Ammon's horn (tissue), 1 donor: Measurements from ENCODE around the gene HCFC1.
A peak's percentile ranks its signal among the peaks of the same experiment; 100 is the strongest.
"Not testable (repeated sequence)": the region's sequence is repeated elsewhere in the genome, so short reads cannot be mapped to it uniquely, and the experiment has no call there.

Experiments
- DNase-seq: peaks from one replicate; pipeline ENCODE4 v3.0.0-alpha.2; 2016; ENCODE audit warnings: low spot score

Gene HCFC1

GRCh38 chrX:154008521-154008920, 36.9 kb upstream of the HCFC1 start:
- no peak for DNase-seq

GRCh38 chrX:154006947-154007346, 35.3 kb upstream of the HCFC1 start:
- no peak for DNase-seq

DNA sequence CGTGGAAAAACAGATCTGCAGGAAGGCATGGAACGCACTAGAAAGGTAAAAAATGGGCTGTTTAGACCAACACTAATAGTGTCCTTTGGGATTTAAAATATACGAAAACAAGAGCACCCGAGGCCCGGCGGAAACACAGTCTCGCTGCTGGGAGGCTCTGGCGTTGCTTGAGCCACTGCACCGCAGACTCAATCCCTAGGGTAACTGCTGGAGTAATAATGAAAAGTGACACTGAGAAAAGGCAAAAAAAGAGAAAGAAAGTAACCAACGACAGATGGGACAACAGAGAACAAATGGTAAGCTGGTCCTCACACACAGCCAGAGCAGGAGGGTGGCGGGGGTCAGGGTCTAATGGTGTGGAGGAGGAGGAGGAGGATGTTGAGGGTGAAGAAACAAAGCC, 32.7 kb upstream of the HCFC1 start:
- no peak for DNase-seq

DNA sequence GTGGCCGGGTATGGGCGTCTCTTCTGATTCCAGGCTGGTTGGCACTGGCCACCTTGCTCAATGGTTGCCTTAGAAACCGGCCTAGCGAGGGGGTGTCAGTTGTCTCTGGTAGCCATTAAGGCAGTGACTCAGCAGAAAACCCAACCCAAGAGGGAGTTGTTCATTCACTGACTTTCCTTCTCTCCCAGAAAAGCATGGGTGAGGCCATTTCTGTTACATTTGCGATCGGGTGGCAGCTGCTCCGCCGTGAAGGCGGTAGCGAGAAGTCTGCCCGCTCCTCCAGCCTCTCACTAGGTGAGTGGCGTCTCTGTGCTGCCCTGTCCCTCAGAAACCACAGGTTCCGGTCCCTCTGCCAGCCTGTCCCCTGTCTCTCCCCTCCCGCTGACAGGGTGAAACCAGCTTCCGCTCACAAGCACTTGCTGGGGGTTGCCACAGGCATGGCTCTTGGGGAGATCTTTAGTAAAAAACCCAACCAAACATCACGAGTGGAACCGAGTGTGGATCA, 30.6 kb upstream of the HCFC1 start:
- DNase-seq, result peak; percentile 65

- DNase-seq, result no peak
These were observed 28.4 kb upstream of the HCFC1 start for GRCh38 chrX:154000051-154000450.

DNA sequence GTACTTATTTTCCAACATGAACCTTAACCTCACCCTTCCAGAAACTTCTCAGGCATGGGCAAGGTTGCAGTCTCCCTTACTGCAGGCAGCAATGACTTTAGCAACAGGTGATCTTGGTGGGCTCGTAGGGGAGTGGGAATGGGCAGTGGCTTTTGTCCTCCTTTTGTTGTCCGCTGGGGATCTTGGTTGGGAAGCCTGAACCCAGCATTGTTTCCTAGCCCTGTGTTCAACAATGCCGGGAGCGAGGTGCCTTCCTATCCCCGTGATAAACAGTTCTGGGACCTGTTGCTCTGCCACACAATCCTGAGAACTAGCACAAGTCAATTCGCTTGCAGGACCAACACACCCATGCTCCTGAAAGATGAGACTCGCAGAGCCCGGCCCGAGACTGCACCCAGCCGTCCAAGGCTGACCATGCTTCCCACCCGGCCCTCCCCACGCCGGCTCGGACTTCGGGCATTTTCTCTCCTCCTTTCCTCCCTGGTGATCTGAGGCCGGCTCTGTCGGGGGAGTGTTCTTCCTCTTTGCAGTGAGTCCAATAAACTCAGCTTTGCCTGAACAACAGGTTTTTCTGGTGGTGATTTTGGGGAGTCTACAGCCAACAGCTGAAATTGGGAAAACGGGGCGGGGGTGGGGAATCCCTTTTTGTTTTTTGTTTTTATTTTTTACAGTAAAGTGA, 27.9 kb upstream of the HCFC1 start:
- no peak for DNase-seq

DNA sequence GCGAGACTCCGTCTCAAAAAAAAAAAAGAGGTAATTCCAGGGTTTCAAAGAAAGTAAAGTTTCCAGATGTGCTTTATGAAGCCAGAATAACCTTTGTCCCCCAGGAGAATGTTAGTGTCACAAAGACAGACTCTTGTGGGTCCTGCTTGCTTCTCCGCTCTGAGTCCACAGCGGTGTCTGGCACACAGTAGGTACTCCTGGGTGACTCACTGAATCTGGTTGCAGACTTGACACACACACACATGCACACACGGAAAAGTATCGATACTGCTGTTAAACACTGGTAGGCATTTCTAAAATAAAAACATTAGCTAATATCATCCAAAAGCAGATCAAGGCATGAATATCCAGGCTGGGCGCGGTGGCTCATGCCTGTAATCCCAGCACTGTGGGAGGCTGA, 23.9 kb upstream of the HCFC1 start:
- no peak for DNase-seq

GRCh38 chrX:153994398-153994797, 22.8 kb upstream of the HCFC1 start:
- not testable (repeated sequence) for DNase-seq

DNA sequence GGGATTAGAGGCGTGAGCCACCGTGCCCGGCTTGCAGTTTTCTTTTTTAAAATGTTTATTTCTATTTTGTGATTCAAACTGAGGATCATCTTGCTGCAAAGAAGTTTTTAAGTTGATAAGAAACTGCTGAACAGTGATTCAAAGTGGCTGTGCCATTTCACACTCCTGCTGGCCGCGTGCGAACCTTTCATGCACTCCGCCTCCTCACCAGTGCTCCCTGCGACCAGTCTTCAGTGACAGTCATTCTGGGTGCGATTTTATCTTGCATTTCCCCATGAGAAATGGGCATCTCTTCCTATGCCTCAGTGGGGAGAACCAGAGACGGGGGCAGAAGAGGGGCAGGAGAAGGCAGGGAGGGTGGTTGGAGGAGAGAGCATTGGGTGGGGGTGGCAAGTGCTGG, 22.4 kb upstream of the HCFC1 start:
- DNase-seq, result no peak

- no peak for DNase-seq
These were observed 21.5 kb upstream of the HCFC1 start for GRCh38 chrX:153993079-153993478.

GRCh38 chrX:153992180-153992579, 20.6 kb upstream of the HCFC1 start:
- DNase-seq, result no peak

- no peak for DNase-seq
These were observed 19.5 kb upstream of the HCFC1 start for GRCh38 chrX:153991013-153991580.

GRCh38 chrX:153989973-153990655, 18.5 kb upstream of the HCFC1 start:
- no peak for DNase-seq

- no peak for DNase-seq
These were observed 16.9 kb upstream of the HCFC1 start for GRCh38 chrX:153988493-153988892.

GRCh38 chrX:153984351-153985178, 12.9 kb upstream of the HCFC1 start:
- no peak for DNase-seq

DNA sequence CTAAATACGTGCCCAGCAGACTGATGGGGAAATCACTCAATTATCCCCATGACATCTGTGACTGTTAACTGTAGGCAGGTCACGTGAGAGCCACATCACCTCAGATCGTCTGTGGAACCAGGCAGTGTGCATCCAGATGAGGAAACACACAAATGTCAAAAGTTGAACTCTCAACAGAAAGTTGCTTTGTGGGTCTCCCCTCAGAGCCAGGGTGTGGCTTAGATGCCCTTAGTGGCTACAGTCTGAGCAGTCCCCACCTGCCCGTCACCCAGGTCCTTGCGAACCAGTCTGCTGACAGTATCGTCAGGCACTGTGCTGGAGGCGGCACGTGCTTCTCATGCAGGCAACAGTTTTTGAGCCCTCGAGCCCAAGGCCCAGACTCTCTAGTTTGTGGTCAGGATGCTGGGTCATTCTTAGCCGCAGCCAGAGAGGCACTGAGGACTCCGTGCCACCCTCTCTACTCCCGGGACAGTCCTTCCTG, 11.7 kb upstream of the HCFC1 start:
- DNase-seq, result no peak

DNA sequence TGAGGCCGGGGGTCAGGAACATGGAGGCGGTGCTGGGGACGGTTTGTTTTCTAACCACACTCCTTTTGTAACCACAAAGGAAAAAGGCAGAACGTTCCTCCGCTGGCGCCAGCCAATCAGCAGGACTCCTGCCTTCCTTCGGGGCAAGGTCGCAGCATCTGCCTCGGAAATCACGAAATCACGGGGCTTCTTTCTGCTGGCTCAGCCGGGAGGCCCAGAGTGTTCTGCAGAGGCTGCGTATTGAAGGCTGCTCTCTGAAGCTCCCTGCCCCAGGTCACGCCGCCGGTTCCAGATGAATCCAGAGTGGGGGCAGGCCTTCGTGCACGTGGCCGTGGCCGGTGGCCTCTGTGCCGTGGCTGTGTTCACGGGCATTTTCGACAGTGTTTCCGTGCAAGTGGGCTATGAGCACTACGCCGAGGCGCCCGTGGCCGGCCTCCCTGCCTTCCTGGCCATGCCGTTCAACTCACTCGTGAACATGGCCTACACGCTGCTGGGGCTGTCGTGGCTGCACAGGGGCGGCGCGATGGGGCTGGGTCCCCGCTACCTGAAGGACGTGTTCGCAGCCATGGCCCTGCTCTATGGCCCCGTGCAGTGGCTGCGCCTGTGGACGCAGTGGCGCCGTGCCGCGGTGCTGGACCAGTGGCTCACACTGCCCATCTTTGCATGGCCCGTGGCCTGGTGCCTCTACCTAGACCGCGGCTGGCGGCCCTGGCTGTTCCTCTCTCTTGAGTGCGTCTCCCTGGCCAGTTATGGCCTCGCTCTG, 10.3 kb upstream of the HCFC1 start:
- DNase-seq, result peak; percentile 41

DNA sequence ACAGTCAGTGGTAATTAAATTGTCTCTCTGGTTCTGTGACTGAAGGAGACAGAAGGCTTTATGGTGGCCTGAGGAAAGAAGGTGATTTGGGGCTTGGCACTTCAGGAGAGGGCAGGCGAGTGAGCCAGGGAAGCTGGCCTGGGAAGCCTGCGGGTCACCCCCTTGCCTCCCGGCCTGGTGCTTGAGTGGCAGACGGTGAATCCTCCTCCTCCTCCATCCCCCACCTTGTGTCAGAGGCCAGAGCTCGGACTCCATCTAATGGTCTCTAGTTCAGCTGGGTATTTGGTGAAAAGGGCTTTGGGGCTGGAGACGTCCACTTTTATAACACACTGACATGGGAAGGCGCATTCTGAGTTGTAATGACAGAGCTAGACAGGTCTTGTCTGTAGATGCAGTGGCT, 9.6 kb upstream of the HCFC1 start:
- DNase-seq, result no peak

DNA sequence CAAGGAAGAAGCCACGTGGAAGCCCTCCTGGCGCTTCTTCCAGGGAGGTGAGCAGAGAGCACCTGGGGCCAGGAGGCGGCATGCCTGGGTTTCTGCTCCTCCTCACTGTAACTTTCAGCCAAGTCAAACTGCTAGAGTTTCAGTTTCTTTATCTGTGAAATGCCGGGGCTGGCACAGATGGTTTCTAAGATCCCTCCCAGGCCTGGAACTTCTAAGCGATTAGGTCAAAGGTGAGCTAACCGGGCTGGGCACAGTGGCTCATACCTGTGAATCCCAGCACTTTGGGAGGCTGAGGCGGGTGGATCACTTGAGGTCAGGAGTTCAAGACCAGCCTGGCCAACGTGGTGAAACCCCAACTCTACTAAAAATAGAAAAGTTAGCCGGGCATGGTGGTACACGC, 8.8 kb upstream of the HCFC1 start:
- DNase-seq, result not testable (repeated sequence)

GRCh38 chrX:153974726-153975286, 3.2 kb upstream of the HCFC1 start:
- DNase-seq, result no peak
